GM18520 (cell line): ENCODE data around the gene SOX13.
"Not testable (repeated sequence)": the region's sequence is repeated elsewhere in the genome, so short reads cannot be mapped to it uniquely, and the experiment has no call there.

Source experiments
- ATAC-seq: cut with Tn5 transposase; IDR thresholded peaks from one replicate; pipeline ENCODE4 v1.9.1; 2021; ENCODE audit not compliant: unreplicated experiment

The SOX13 gene

GRCh38 chr1:204072931-204073836, at the start of gene SOX13:
SOX13 (plus strand) TSS chr1:204073115; CDS start chr1:204112916, 39,801 bp downstream.
- no peak for ATAC-seq

- ATAC-seq, result no peak
Observed at GRCh38 chr1:204025917-204026707, 46.8 kb upstream of the SOX13 start.

GRCh38 chr1:204027446-204027845, 45.5 kb upstream of the SOX13 start:
- ATAC-seq, result no peak

- ATAC-seq, result no peak
Observed at GRCh38 chr1:204029016-204029415, 43.9 kb upstream of the SOX13 start.

- no peak for ATAC-seq
Observed at GRCh38 chr1:204031098-204031710, 41.7 kb upstream of the SOX13 start.

GRCh38 chr1:204032642-204033235, 40.2 kb upstream of the SOX13 start:
- ATAC-seq, result no peak

- no peak for ATAC-seq
Observed at GRCh38 chr1:204033306-204033705, 39.6 kb upstream of the SOX13 start.

- ATAC-seq, result no peak
Observed at GRCh38 chr1:204036882-204037655, 35.8 kb upstream of the SOX13 start.

GRCh38 chr1:204041232-204041767, 31.6 kb upstream of the SOX13 start:
- no peak for ATAC-seq

- no peak for ATAC-seq
Observed at GRCh38 chr1:204041803-204042505, 31.0 kb upstream of the SOX13 start.

GRCh38 chr1:204042516-204042915, 30.4 kb upstream of the SOX13 start:
- ATAC-seq, result no peak

GRCh38 chr1:204043680-204044079, 29.2 kb upstream of the SOX13 start:
- no peak for ATAC-seq

- ATAC-seq, result no peak
Observed at GRCh38 chr1:204044448-204044847, 28.5 kb upstream of the SOX13 start.

GRCh38 chr1:204045430-204045829, 27.5 kb upstream of the SOX13 start:
- no peak for ATAC-seq

- ATAC-seq, result no peak
Observed at GRCh38 chr1:204046346-204046745, 26.6 kb upstream of the SOX13 start.

GRCh38 chr1:204048796-204049195, 24.1 kb upstream of the SOX13 start:
- ATAC-seq, result not testable (repeated sequence)

GRCh38 chr1:204051258-204051657, 21.7 kb upstream of the SOX13 start:
- no peak for ATAC-seq

GRCh38 chr1:204051718-204052117, 21.2 kb upstream of the SOX13 start:
- ATAC-seq, result no peak

GRCh38 chr1:204053893-204054292, 19.0 kb upstream of the SOX13 start:
- no peak for ATAC-seq
